Heart right ventricle (tissue), 16 donors: ENCODE data around the gene ADAMTS14. TPM values are rescaled to one million over a fixed set of nuclear protein-coding genes. Genes with fewer than 3 reads are reported as not detected.
A peak's percentile ranks its signal among the peaks of the same experiment; 100 is the strongest.

Experiments
- ATAC-seq, 8 donors: fragments of 200-7000 bp; cut with Tn5 transposase; one replicate each; pipeline ENCODE4 v1.9.1; 2020; ENCODE audit warnings: mild to moderate bottlenecking in 8 of 8, moderate library complexity in 8 of 8, moderate number of reproducible peaks in 1 of 8
- DNase-seq, 2 donors: peaks; one replicate each; pipeline ENCODE4 v3.0.0-alpha.2; 2020
- H3K27ac ChIP-seq, 10 donors: fragments of 200-600 bp; sonication (generic) in 2 of 10; one replicate each; pipeline versions ENCODE4 v1.5.0 to v1.8.0; 2020 to 2022; ENCODE audit warnings: mild to moderate bottlenecking in 3 of 10
- H3K27me3 ChIP-seq, 7 donors: fragments of 200-600 bp; one replicate each; pipeline ENCODE4 v1.8.0; 2021 to 2022; ENCODE audit warnings: mild to moderate bottlenecking in 2 of 7
- H3K36me3 ChIP-seq, 9 donors: fragments of 200-600 bp; sonication (generic) in 1 of 9; one replicate each; pipeline versions ENCODE4 v1.5.0 to v1.8.0; 2020 to 2022; ENCODE audit warnings: mild to moderate bottlenecking in 2 of 9
- H3K4me1 ChIP-seq, 9 donors: fragments of 200-600 bp; sonication (generic) in 1 of 9; one replicate each; pipeline versions ENCODE4 v1.5.0 to v1.8.0; 2020 to 2022; ENCODE audit warnings: mild to moderate bottlenecking in 4 of 9
- H3K4me3 ChIP-seq, 10 donors: fragments of 200-600 bp; sonication (generic) in 2 of 10; one replicate each; pipeline versions ENCODE4 v1.5.0 to v1.8.0; 2020 to 2022; ENCODE audit warnings: mild to moderate bottlenecking in 7 of 10, moderate library complexity in 2 of 10
- H3K9me3 ChIP-seq, 11 donors: fragments of 200-600 bp in 10 of 11; sonication (generic) in 2 of 11; one replicate each; pipeline versions ENCODE4 v1.5.0 to v1.8.0; 2013 to 2022; ENCODE audit warnings: mild to moderate bottlenecking in 2 of 11, control low read depth in 1 of 11, moderate library complexity in 1 of 11
- WGBS, 2 donors: extraction: QIAGEN DNeasy Blood & Tissue Kit; methylation state at CpG; one replicate each; pipeline ENCODE4 v1.1.7; 2013; ENCODE audit warnings: inconsistent platforms in 1 of 2; 5-methylcytosine and 5-hydroxymethylcytosine counted together
- intact Hi-C, 10 donors: fragments of 100-400 bp; cut with DNase I; formaldehyde crosslinking; loops; one replicate each; pipeline versions ENCODE4 v1.11.1 to v1.14.2; 2022
- long read RNA-seq, 3 donors: library from polyadenylated mRNA; unstranded; transcript quantifications; one replicate each; pipeline ENCODE4 v2.0.0, GENCODE V29; 2020 to 2021
- polyA plus RNA-seq, 2 donors: library from polyadenylated mRNA; stranded (reverse); fragments of 200-250 nt; gene quantifications; one replicate each; pipeline ENCODE4 v1.2.3, GENCODE V29; 2013
- total RNA-seq, 10 donors: library from RNA; stranded (reverse); fragmentation: NEBNext Ultra II Directional in 3 of 10; extraction: Animal tissue kit (Norgen Biotek cat#: 25700) in 3 of 10; gene quantifications; one replicate each; pipeline versions ENCODE4 v1.2.1 to v1.2.4, GENCODE V29; 2021 to 2023
- TF ChIP-seq, protein P1 (sequence below), 9 donors: fragments of 200-600 bp; sonication (generic) in 2 of 9; IDR thresholded peaks; one replicate each; pipeline versions ENCODE4 v1.5.0 to v1.8.0; 2021 to 2022; ENCODE audit warnings: antibody characterized with exemption in 9 of 9, mild to moderate bottlenecking in 5 of 9, moderate library complexity in 1 of 9
- donor health status: Arrhythmogenic right ventricular cardiomyopathy.
- donor health status: ischemic (EF 13 %, LVEDD 7.1; RV severe dilation, severe dysfunction).
- donor health status: healthy with polysubstance abuse.
- donor health status: DM: no; HTN: yes; CAD: no.
- donor health status: DM: no; HTN: no; CAD: no.
- donor health status: ischemic (EF 25% LVEDD 6.9; RV normal size, moderate dysfunction).
- donor health status: ischemic (EF 25% LVEDD 5.7; RV mildly dilated, moderate dysfunction).
- donor health status: healthy.
- donor health status: DM: yes; HTN: yes; CAD: no.
- donor health status: Ischemic cardiomyopathy.
- donor health status: ischemic (EF 35%, LVEDD 5.7; RV mildly dilated, moderate dysfunction).
- donor health status: nonischemic (EF 11% LVEDD 7.7; RV severe dilation, severe dysfunction).
- donor health status: DM: yes; HTN: yes; CAD: no.
- donor health status: PGD.
- donor health status: ischemic (EF 29% LVEDD 5.4; RV normal size, mild dysfunction).
- donor health status: nonischemic (EF 23%, LVEDD 6.1; RV moderate dilation, normal function).

Gene ADAMTS14, protein sequence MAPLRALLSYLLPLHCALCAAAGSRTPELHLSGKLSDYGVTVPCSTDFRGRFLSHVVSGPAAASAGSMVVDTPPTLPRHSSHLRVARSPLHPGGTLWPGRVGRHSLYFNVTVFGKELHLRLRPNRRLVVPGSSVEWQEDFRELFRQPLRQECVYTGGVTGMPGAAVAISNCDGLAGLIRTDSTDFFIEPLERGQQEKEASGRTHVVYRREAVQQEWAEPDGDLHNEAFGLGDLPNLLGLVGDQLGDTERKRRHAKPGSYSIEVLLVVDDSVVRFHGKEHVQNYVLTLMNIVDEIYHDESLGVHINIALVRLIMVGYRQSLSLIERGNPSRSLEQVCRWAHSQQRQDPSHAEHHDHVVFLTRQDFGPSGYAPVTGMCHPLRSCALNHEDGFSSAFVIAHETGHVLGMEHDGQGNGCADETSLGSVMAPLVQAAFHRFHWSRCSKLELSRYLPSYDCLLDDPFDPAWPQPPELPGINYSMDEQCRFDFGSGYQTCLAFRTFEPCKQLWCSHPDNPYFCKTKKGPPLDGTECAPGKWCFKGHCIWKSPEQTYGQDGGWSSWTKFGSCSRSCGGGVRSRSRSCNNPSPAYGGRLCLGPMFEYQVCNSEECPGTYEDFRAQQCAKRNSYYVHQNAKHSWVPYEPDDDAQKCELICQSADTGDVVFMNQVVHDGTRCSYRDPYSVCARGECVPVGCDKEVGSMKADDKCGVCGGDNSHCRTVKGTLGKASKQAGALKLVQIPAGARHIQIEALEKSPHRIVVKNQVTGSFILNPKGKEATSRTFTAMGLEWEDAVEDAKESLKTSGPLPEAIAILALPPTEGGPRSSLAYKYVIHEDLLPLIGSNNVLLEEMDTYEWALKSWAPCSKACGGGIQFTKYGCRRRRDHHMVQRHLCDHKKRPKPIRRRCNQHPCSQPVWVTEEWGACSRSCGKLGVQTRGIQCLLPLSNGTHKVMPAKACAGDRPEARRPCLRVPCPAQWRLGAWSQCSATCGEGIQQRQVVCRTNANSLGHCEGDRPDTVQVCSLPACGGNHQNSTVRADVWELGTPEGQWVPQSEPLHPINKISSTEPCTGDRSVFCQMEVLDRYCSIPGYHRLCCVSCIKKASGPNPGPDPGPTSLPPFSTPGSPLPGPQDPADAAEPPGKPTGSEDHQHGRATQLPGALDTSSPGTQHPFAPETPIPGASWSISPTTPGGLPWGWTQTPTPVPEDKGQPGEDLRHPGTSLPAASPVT
- total RNA-seq (1 to 10 TPM in 3 of 10 donors, under 1 TPM in 7; 0.08 to 1.4 (median 0.59) TPM), polyA plus RNA-seq (under 1 TPM; 0.13 to 0.66 TPM)
- long read RNA-seq, donor 1, partial matches to known transcripts, result 1 of 1 reads
- long read RNA-seq, donor 1, other reads (novel, unspliced or antisense), result 0 of 1 reads
- long read RNA-seq, donor 2, partial matches to known transcripts, result 1 of 1 reads
- long read RNA-seq, donor 2, other reads (novel, unspliced or antisense), result 0 of 1 reads
- long read RNA-seq, donor 3, partial matches to known transcripts, result 0 of 2 reads
- long read RNA-seq, donor 3, other reads (novel, unspliced or antisense), result 2 of 2 reads

DNA sequence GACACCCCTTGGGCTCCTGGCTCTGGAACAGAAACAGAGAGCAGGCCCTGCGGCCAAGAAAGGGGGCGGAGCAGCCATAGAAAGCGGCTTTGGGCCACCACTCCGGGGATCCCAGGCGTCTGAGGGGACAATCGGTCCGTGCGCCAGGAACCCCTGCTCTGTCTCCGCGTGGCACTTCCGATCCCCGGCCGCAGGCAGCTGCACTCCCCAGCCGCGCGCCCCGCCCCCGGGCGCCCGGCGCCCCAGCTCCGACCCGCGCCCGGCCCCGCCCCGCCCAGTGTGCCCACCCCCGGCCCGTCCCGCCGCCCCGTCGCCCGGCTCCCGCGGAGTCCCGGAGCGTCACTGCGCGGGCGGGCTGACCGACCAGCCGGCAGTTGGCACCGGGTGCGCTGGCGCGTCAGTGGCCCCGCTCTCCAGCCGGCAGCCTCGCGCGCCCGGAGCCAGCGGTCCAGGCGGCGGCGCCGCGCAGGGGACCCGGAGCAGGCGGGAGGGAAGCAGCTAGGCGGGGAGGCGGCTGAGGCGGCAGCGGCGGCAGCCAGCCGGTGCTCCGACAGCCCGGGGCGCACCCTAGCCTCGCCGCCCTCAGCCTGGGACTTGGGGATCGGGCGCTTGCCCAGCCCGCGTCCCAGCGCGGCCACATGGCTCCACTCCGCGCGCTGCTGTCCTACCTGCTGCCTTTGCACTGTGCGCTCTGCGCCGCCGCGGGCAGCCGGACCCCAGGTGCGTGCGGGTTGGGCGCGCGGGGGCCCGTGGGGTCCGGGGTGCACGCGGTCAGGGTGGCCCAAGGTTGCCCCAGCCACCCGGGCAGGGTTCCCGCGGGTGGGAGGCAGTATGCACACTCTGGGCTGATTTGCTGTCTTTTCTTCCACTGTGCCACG, at the start of gene ADAMTS14:
TSS of gene ADAMTS14 (plus strand) at position 342 of the 878 bp plus-strand sequence. CDS start at position 639, 297 bp downstream.
- H3K36me3 ChIP-seq, result no peaks in the 10 kb centered on the region
- H3K27me3 ChIP-seq, result peaks cover 0 to 31% (median 3%) of the 10 kb centered on the region in 7 donors
- ATAC-seq, result peak in 7 of 8 donors; percentile 17 to 60 (median 53)
- peak within 1 kb of the TSS in 4 of 10 donors; percentile 62 to 79 (median 70) for H3K27ac ChIP-seq
- H3K4me3 ChIP-seq, result peak within 1 kb of the TSS; percentile 6 to 56 (median 50)
- TF ChIP-seq, protein P1, sequence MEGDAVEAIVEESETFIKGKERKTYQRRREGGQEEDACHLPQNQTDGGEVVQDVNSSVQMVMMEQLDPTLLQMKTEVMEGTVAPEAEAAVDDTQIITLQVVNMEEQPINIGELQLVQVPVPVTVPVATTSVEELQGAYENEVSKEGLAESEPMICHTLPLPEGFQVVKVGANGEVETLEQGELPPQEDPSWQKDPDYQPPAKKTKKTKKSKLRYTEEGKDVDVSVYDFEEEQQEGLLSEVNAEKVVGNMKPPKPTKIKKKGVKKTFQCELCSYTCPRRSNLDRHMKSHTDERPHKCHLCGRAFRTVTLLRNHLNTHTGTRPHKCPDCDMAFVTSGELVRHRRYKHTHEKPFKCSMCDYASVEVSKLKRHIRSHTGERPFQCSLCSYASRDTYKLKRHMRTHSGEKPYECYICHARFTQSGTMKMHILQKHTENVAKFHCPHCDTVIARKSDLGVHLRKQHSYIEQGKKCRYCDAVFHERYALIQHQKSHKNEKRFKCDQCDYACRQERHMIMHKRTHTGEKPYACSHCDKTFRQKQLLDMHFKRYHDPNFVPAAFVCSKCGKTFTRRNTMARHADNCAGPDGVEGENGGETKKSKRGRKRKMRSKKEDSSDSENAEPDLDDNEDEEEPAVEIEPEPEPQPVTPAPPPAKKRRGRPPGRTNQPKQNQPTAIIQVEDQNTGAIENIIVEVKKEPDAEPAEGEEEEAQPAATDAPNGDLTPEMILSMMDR (IDR thresholded peaks at IDR 0.05), result no peak
- intact Hi-C loops, result loop anchor here in 5 of 10 donors (5.0 to 10.0 kb wide), 3 partner anchors 115 to 120 kb away; no protein-coding TSS in a partner anchor
- peaks cover 0 to 40% (median 26%) of the 10 kb centered on the region in 9 donors for H3K4me1 ChIP-seq
- 2% methylated on average over 80 to 99 of the region's 100 CpGs for WGBS, 2 donors
- peak in 1 of 2 donors; percentile 50 for DNase-seq
- H3K9me3 ChIP-seq, result no peaks in the 10 kb centered on the region

DNA sequence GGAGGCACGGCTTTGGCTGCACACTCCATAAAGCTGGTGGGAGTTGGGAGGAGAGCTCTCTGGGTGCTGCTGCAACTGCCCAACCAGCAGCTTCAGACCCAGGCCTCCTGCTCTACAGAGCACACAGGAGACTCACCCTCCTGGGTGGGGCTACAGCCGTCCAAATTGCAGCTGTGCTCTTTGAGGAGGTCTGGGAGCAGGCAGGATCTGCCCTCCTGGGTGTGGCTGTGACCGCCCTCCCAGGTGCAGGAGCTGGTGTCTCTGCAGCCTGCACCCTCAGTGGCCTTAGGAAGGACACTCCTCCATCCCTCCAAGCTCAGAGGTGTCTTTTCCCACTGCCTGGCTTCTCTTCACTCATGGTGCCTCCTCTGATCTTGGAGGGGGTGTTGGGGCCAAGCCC, 49.8 kb upstream of the ADAMTS14 start:
- intact Hi-C loops, result loop anchor here in 2 of 10 donors (5.0 to 10.0 kb wide), 2 partner anchors 132 to 135 kb away; no protein-coding TSS in a partner anchor
- Histone ChIP-seq H3K27ac (no peak overlapping the region), H3K27me3 (no peaks in the 10 kb centered on the region), H3K4me1 (peaks cover 0 to 6% (median 0%) of the 10 kb centered on the region in 9 donors), H3K36me3 (no peaks in the 10 kb centered on the region), H3K4me3 (no peak overlapping the region), H3K9me3 (peaks cover 0 to 26% (median 10%) of the 10 kb centered on the region in 11 donors)
- ATAC-seq (peak in 3 of 8 donors; percentile 23 to 48 (median 38)), DNase-seq (no peak)
- TF ChIP-seq, protein P1 (IDR thresholded peaks at IDR 0.05), result no peak
- 95% methylated on average over 3 of the region's 3 CpGs for WGBS, 2 donors
